CD4-positive, alpha-beta T cell treated with Interferon gamma for 1 hour (primary cell): ENCODE data around the gene SORD.
"Not testable (repeated sequence)": the region's sequence is repeated elsewhere in the genome, so short reads cannot be mapped to it uniquely, and the experiment has no call there.

Source experiments
- DNase-seq: peaks from one replicate; pipeline ENCODE4 v3.0.0-alpha.2; 2020

SORD gene

GRCh38 chr15:45022871-45023658 is at the start of gene SORD:
TSS of gene SORD (plus strand) at chr15:45023195. CDS start at chr15:45023284, 89 bp downstream.
- peak; percentile 87 for DNase-seq

- DNase-seq, result not testable (repeated sequence)
Observed at GRCh38 chr15:44976183-44976582, 46.8 kb upstream of the SORD start.

- DNase-seq, result not testable (repeated sequence)
Observed at GRCh38 chr15:44977781-44978180, 45.2 kb upstream of the SORD start.

- not testable (repeated sequence) for DNase-seq
Observed at GRCh38 chr15:44979617-44980339, 43.2 kb upstream of the SORD start.

- DNase-seq, result not testable (repeated sequence)
Observed at GRCh38 chr15:44984144-44984543, 38.9 kb upstream of the SORD start.

DNA sequence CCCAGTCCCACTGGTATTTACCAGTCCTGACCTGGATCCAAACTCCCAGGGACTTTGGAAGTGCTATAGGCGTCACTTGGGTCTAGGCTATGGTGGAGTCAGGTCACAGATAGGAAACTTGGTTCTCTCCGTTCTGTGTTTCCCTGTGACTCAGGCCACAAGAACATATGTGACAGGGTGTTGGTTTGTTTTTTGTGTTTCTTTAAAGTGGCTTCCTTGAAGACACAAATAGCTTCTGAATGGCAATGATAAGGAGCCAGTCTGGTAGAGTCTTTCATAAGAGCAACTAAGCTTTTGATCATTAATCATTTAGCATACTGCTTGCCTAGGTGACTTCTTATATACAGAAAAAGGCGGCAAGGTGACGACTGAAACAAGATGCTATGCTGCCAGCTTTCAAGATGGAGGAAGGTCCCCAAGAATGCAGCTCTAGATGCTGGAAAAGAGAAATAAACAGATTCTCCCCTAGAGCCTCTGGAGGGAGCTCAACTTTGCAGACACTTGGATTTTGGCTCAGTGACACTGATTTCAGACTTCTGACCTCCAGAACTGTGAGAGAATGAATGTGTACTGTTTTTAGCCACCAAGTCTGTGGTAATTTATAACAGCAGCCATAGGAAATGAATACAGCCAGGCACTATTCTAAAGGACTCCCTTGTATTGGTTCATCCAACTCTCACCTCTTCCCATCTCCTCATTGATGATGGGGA is 36.5 kb upstream of the SORD start:
- DNase-seq, result not testable (repeated sequence)

- not testable (repeated sequence) for DNase-seq
Observed at GRCh38 chr15:44987711-44988110, 35.3 kb upstream of the SORD start.

DNA sequence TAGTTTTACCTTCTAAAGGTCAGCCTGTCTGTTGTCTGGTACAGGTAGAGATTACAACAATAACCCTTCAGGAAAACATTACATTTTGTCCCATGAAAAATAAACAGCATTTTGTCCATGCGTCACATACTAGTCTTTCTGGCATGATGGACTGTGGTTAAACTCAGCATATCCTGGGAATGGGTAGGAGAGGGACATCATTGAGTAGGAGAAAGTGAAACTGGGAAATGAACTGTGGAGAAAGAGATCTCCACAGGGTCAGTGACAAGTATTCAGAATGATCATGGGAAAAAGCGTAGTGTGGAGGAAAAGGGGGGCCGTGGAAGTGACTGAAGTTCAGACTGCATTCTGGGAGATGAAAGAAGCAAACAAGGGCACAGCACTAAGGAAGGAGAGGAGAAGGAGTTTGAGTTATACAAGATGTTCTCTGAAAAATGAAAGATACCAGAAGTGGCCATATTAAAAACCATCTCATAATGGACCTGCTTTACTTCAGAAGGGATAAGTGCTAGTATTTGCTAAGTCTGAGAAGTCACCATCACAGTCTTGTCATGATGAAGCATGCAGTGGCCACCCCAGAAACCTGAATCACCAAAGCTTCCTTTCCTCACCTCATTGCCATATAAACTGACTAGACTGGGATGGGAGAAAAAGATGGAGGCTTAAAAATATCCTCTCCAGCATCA is 34.7 kb upstream of the SORD start:
- DNase-seq, result not testable (repeated sequence)

- not testable (repeated sequence) for DNase-seq
Observed at GRCh38 chr15:44988870-44989219, 34.1 kb upstream of the SORD start.

DNA sequence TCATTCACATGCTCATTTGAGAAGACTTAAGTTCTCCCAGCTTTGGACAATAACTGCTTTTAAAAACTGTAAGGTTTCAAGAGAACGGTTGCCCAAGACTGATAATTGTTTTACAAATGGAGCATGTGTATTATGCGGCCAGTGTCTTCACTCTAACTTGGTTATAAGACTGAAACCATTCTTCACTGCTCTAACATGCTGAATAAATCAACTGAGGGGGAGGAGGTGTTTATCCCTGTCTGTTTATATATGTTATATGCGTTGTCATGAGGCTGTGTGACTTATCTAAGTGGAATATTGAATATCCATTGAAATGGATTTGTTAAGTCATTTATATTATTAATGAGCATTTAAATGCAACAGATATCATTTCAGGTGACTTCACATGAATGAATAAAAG is 25.4 kb upstream of the SORD start:
- DNase-seq, result not testable (repeated sequence)

- no peak for DNase-seq
Observed at GRCh38 chr15:44999105-44999504, 23.9 kb upstream of the SORD start.

DNA sequence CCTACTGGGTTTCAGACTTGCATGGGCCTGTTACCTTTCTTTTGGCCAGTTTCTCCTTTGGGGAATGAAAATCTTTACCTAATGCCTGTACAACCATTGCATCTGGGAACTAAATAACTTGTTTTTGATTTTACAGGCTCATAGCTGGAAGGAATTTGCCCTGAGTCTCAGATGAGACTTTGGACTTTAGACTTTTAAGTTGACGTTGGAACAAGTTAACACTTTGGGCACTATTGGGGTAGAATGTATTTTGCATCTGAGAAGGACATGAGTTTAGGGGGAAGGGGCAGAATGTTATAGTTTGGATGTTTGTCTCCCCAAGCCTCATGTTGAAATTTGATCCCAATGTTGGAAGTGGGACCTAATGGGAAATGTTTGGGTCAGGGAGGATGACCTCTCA is 21.8 kb upstream of the SORD start:
- DNase-seq, result not testable (repeated sequence)

DNA sequence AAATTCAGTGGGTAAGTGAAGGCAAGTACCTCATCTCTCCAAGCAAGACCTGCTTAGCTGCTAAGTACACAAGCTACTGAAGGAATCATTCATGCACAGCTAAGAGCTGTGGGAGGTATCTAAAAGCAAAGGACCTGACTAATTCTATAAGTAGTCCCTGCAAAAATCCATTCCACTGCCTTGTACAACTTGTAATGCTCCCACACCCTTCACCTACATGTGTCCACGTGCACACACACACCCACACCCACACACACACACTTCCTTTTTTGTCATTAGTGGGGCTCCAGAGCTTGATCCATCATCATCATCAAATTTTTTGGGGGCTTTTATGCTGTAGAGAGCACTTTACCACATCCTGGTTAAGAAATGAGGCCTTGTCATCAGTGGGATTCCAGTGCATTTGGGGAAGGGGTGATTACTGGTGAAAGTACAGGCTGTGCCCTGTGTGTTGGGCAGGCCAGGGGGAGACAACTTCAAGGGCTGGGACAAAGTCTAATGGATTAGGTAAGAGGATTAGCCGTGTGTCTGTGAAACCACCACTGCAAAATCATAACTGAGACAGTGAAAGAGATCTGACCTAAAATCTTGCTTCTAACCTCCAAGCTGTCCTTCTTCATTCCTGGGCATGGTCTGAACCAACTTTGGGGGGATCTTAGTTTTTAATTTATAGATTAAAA is 19.1 kb upstream of the SORD start:
- DNase-seq, result not testable (repeated sequence)

- DNase-seq, result not testable (repeated sequence)
Observed at GRCh38 chr15:45004590-45005175, 18.3 kb upstream of the SORD start.

- no peak for DNase-seq
Observed at GRCh38 chr15:45009046-45009445, 13.9 kb upstream of the SORD start.

- DNase-seq, result not testable (repeated sequence)
Observed at GRCh38 chr15:45015114-45015513, 7.9 kb upstream of the SORD start.

DNA sequence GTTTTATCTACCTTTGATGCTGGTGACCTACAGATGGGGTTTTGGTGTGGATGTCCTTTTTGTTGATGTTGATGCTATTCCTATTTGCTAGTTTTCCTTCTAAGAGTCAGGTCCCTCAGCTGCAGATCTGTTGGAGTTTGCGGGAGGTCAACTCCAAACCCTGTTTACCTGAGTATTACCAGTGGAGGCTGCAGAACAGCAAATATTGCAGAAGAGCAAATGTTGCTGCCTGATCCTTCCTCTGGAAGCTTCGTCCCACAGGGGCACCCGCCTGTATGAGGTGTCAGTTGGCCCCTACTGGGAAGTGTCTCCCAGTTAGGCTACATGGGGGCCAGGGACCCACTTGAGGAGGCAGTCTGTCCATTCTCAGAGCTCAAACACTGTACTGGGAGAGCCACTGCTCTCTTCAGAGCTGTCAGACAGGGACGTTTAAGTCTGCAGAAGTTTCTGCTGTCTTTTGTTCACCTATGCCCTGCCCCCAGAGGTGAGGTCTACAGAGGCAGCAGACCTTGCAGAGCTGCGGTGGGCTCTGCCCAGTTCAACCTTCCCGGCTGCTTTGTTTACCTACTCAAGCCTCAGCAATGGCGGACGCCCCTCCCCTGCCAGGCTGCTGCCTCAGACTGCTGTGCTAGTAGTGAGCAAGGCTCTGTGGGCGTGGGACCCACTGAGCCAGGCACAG is 2.6 kb upstream of the SORD start:
- DNase-seq, result not testable (repeated sequence)

DNA sequence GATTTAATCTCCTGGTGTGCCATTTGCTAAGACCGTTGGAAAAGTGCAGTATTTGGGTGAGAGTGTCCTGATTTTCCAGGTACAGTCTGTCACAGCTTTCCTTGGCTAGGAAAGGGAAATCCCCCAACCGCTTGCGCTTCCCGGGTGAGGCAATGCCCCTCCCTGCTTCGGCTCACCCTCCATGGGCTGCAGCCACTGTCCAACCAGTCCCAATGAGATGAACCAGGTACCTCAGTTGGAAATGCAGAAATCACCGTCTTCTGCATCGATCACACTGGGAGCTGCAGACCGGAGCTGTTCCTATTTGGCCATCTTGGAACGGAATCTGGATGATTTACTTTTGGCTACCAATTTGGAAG is 2.1 kb upstream of the SORD start:
- not testable (repeated sequence) for DNase-seq

DNA sequence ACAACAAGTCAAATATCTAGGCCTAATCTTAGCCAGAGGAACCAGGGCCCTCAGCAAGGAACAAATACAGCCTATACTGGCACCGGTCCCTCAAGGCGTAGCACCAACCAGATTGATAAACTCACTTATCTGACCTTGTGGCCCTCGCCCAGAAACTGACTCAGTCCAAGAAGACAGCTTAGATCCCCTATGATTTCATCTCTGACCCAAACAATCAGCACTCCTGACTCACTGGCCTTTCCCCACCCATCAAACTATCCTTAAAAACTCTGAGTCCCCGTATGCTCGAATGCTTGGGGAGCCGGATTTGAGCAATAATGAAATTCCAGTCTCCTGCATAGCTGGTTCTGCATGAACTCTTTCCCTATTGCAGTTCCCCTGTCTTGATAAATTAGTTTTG is 1.6 kb upstream of the SORD start:
- no peak for DNase-seq

DNA sequence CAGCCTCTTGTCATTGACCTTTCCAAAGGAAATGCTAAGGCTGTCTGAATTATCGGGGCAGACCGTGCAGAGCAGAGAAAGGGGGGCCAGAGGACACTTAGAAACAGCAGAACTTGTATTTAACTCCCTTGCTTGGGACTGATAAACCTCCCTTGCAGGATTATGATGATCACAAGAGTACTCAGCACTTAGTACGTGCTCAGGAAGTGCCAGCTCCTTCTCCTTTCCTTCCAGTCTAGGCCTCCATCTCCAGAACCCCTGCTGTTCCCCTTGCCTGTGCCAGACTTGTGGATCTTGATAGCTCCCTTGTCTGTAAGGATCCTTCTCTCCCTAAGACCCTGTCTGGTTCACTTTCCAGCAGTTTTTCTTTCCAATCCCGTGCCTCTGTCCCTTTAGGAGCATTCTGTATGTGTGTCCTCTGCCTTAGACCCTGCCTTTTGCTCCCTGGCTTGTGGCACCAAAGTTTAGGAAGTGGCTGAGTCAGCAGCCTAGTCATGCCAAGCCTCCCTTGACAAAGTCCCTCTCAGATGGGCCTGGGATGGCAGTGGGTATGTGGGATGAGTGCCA is 747 bp downstream of the SORD start:
- DNase-seq, result no peak

DNA sequence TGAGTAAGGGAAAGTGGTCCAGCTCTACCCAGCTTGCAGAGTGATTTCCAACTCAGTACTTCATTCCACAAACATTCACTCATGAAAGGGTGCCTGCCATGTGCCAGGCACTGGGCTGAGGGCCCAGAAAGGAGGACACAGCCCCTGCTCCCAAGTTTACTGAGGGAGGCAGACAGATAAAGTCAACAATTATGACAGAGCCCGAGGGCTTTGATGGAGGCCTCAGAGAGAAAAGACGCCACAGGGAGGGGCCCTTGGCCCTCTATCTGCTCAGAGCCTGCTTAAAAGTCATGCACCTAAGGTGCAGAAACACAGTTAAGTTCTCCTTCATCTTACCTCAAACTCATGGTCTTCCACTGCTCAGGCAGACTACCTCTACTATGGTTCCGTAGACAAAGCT is 1.7 kb downstream of the SORD start:
- DNase-seq, result not testable (repeated sequence)
